ENCODE data around the gene CMTM4.
"Not testable (repeated sequence)": the region's sequence is repeated elsewhere in the genome, so short reads cannot be mapped to it uniquely, and the experiment has no call there.

Gene CMTM4

DNA sequence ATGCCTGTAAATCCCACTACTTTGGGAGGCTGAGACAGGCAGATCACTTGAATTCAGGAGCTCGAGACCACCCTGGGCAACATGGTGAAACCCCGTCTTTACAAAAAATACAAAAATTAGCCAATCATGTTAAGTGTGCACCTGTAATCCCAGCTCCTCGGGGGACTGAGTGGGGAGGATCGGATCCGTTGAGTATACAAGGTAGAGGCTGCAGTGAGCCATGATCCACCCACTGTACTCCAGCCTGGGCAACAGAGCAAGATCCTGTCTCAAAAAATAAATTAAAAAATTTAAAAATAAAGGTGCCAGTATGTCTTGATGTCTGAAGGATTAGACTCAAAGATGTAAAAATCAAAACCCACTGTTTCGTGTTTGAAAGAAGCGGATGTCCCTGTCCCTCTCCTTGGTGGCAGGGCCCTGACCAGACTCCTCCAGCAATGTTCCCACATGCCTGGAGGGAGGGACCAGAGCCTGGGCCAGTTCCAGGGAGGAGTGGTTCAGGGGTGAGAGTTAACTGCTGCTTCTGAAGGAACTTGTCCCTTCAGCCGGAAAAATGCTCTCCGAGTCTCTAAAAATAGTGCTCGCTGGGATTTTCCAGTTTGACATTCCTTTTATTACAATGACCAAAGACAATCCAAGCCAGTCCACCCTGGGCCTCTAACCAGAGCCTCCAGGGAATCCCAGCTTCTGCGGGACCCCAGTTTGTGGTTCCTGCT, 9.4 kb upstream of the CMTM4 start:
- no peak for DNase-seq (ENCODE audit: low read depth)

GRCh38 chr16:66703406-66704215, 7.1 kb upstream of the CMTM4 start:
- DNase-seq (ENCODE audit: low read depth) = no peak

GRCh38 chr16:66701516-66701915, 5.0 kb upstream of the CMTM4 start:
- DNase-seq (ENCODE audit: low read depth) = no peak

- DNase-seq (ENCODE audit: low read depth) = no peak
These were observed 4.5 kb upstream of the CMTM4 start for GRCh38 chr16:66701026-66701425.

GRCh38 chr16:66699898-66700297, 3.4 kb upstream of the CMTM4 start:
- DNase-seq (ENCODE audit: low read depth) = no peak

GRCh38 chr16:66698046-66698445, 1.5 kb upstream of the CMTM4 start:
- no peak for DNase-seq (ENCODE audit: low read depth)

GRCh38 chr16:66695935-66696668, 441 bp downstream of the CMTM4 start:
- no peak for DNase-seq (ENCODE audit: low read depth)

GRCh38 chr16:66695471-66695934, 1.0 kb downstream of the CMTM4 start:
- no peak for DNase-seq (ENCODE audit: low read depth)

DNA sequence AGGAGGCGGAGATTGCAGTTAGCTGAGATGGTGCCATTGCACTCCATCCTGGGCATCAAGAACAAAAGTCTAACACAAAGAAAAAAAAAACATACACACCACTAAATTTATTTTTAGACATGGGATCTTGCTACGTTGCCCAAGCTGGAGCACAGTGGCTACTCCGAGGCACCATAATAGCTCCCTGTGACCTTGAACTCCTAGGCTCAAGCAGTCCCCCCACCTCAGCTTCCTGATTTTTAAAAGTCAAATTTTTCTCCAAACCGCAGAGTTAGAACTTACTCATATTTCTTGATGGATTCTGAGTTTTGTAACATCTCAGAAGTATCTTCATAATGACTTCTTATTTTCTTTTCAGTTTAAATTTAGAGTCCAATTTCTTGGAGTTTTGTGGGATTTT, 3.4 kb downstream of the CMTM4 start:
- DNase-seq (ENCODE audit: low read depth) = no peak

DNA sequence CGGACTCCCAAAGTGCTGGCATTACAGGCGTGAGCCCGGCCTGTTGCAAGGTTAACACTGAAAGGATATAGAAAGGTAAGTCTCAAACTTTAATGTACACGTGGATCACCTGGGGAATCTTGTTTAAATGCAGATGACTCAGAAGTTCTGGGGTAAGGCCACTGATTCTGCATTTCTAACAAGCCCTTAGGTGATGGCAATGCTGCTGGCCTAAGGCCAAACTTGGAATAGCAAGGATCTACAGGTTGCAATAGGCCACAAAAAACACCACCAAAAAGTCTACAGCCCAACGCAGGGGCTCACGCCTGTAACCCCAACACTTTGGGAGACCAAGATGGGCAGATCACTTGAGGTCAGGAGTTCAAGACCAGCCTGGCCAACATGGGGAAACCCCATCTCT, 4.2 kb downstream of the CMTM4 start:
- no peak for DNase-seq (ENCODE audit: low read depth)

DNA sequence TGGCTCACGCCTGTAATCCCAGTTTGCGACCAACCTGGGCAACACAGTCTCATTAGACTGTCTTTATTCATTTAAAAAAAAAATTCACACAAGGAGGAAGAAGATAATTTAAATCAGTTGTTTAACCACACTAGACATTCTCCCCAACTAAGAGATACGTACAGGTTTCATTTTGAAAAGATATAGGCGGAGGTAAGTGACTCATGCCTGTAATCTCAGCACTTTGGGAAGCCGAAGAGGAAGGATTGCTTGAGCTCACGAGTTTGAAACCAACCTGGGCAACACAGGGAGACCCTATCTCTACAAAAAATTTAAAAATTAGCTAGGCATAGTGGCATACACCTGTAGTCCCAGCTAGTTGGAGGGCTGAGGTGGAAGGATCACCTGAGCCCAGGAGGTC, 5.3 kb downstream of the CMTM4 start:
- DNase-seq (ENCODE audit: low read depth) = no peak

DNA sequence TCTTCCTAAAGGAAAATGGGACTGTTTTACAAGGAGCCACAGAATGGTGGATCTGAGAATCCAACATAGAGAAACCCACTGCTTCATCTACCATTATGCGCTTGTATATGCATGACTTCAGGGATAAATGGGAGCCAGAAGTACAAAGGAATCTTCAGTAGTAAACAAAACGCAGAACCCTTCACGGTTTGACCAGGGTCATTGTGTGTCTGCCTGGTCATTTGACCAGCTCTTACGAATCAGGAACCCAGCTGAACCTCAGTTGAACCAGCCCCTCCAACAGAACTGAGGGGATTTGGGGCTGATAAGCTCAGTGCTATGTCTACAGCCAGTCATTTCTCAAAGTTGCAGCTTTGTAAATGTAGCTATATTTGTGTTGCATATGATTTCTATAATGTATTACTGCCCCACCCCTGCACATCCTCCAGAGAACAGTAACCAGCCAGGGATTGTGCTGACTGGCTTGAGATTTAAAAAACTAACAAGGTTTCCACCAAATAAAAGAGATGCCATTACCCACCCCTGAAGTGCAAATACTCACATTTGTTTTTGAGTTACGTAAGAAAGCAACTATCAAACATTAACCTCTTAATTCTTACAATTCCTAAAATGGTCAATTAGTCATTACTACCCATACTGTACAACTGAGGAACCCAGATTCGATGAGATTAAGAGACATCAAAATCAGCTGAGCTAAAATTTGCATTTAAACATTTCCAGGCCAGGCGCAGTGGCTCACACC, 6.3 kb downstream of the CMTM4 start:
- DNase-seq (ENCODE audit: low read depth) = no peak

- DNase-seq (ENCODE audit: low read depth) = no peak
These were observed 7.3 kb downstream of the CMTM4 start for GRCh38 chr16:66689282-66689681.

GRCh38 chr16:66687906-66688625, 8.5 kb downstream of the CMTM4 start:
- no peak for DNase-seq (ENCODE audit: low read depth)

DNA sequence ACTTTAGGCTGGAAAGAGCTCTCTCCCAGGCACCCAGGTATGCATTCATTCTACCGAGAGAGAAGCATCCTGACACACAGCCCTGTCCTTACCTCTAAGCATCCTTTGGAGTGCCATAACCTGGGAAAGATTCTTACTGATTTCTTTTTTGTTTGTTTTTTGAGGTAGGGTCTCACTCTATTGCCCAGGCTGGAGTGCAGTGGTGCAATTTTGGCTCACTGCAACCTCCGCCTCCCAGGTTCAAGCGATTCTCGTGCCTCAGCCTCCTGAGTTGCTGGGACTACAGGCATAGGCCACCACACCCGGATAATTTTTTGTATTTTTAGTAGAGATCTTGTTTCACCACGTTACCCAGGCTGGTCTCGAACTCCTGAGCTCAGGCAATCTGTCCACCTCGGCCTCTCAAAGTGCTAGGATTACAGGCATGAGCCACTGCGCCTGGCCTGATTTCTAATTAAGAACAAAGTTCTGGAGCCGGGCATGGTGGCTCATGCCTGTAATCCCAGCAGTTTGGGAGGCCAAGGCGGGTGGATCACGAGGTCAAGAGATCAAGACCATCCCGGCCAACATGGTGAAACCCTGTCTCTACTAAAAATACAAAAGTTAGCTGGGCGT, 10.9 kb downstream of the CMTM4 start:
- not testable (repeated sequence) for DNase-seq (ENCODE audit: low read depth)

- DNase-seq (ENCODE audit: low read depth) = no peak
These were observed 14.3 kb downstream of the CMTM4 start for GRCh38 chr16:66682271-66682670.

GRCh38 chr16:66681676-66682075, 14.9 kb downstream of the CMTM4 start:
- no peak for DNase-seq (ENCODE audit: low read depth)

GRCh38 chr16:66678337-66678736, 18.2 kb downstream of the CMTM4 start:
- no peak for DNase-seq (ENCODE audit: low read depth)

DNA sequence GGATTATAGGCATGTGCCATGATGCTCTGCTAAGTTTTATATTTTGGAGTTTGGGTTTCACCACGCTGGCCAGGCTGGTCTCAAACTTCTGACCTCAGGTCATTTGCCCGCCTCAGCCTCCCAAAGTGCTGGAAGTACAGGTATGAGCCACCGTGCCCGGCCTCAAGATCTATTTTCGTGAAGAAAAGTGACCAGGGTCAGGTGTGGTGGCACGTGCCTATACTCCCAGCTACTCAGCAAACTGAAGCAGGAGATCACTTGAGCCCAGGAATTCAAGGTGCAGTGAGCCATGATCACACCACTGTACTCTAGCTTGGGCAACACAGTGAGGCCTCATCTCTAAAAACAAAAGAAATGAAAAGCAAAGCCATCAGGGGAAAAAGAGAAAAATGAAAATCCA, 18.7 kb downstream of the CMTM4 start:
- no peak for DNase-seq (ENCODE audit: low read depth)

- no peak for DNase-seq (ENCODE audit: low read depth)
These were observed 19.4 kb downstream of the CMTM4 start for GRCh38 chr16:66677179-66677578.

- no peak for DNase-seq (ENCODE audit: low read depth)
These were observed 19.9 kb downstream of the CMTM4 start for GRCh38 chr16:66676599-66676998.

Data from stimulated activated CD8-positive, alpha-beta memory T cell treated with anti-CD3 and anti-CD28 coated beads, Interleukin-15, amount 100 ng/mL, for 24 hours (primary cell).